ENCODE data around the gene CDC42.

GRCh38 chr1:22117851-22118250 lies 65.3 kb downstream of the CDC42 start:
- TF ChIP-seq POLR2A (IDR thresholded peaks at IDR 0.05; ENCODE audit: low read depth, low read length) = no peak
- no peak for TF ChIP-seq CTCF (conservative IDR thresholded peaks at IDR 0.05; ENCODE audit: low read depth, low read length)
- no peak for TF ChIP-seq CHD1 (IDR thresholded peaks at IDR 0.05; ENCODE audit: low read depth, low read length)
- no peak for TF ChIP-seq BHLHE40 (IDR thresholded peaks at IDR 0.05; ENCODE audit: low read depth, low read length)
- no peak for TF ChIP-seq MAZ (IDR thresholded peaks at IDR 0.05; ENCODE audit: borderline replicate concordance, low read depth, low read length)
- TF ChIP-seq SMC3 (IDR thresholded peaks at IDR 0.05; ENCODE audit: low read depth, low read length) = no peak
- no peak for TF ChIP-seq MXI1 (IDR thresholded peaks at IDR 0.05; ENCODE audit: borderline replicate concordance, low read depth, low read length)
- TF ChIP-seq MAFK (IDR thresholded peaks at IDR 0.05; ENCODE audit: low read depth, low read length) = no peak
- no peak for TF ChIP-seq USF2 (IDR thresholded peaks at IDR 0.05; ENCODE audit: low read depth, low read length)
- no peak for TF ChIP-seq FOS (IDR thresholded peaks at IDR 0.05; ENCODE audit: low read depth, low read length)
- TF ChIP-seq ELK1 (IDR thresholded peaks at IDR 0.05; ENCODE audit: borderline replicate concordance, low read depth, low read length) = no peak
- no peak for TF ChIP-seq NFE2L2 (IDR thresholded peaks at IDR 0.05; ENCODE audit: low read depth, low read length)
- no peak for TF ChIP-seq RCOR1 (IDR thresholded peaks at IDR 0.05; ENCODE audit: insufficient replicate concordance, low read length)
- TF ChIP-seq RFX5 (IDR thresholded peaks at IDR 0.05; ENCODE audit: low read depth, low read length) = no peak

All from IMR-90 (cell line).